Omental fat pad (tissue), 4 donors: ENCODE measurements around the gene SLC27A5. TPM values are rescaled to one million over a fixed set of nuclear protein-coding genes. Genes with fewer than 3 reads are reported as not detected.
A peak's percentile ranks its signal among the peaks of the same experiment; 100 is the strongest.

Experiments used
- ATAC-seq: fragments of 150-250 bp; one replicate; pipeline ENCODE4 v1.9.1; 2016; ENCODE audit warnings: mild to moderate bottlenecking, moderate library complexity; ENCODE audit not compliant: low FRiP score
- DNase-seq: peaks from one replicate; pipeline ENCODE4 v3.0.0-alpha.2; 2019; ENCODE audit warnings: low spot score
- total RNA-seq, 4 donors: library from RNA; depleted of rRNA; stranded (reverse); fragments of >200 nt; gene quantifications; one replicate each; pipeline ENCODE4 v1.1.0, GENCODE V29; 2016
- TF ChIP-seq, protein P1 (sequence below), 3 donors: fragments of 450-650 bp; IDR thresholded peaks; one replicate each; pipeline ENCODE4 v1.5.1; 2016 to 2017; ENCODE audit warnings: antibody characterized with exemption in 3 of 3, mild to moderate bottlenecking in 3 of 3, moderate library complexity in 2 of 3

Gene SLC27A5, protein sequence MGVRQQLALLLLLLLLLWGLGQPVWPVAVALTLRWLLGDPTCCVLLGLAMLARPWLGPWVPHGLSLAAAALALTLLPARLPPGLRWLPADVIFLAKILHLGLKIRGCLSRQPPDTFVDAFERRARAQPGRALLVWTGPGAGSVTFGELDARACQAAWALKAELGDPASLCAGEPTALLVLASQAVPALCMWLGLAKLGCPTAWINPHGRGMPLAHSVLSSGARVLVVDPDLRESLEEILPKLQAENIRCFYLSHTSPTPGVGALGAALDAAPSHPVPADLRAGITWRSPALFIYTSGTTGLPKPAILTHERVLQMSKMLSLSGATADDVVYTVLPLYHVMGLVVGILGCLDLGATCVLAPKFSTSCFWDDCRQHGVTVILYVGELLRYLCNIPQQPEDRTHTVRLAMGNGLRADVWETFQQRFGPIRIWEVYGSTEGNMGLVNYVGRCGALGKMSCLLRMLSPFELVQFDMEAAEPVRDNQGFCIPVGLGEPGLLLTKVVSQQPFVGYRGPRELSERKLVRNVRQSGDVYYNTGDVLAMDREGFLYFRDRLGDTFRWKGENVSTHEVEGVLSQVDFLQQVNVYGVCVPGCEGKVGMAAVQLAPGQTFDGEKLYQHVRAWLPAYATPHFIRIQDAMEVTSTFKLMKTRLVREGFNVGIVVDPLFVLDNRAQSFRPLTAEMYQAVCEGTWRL
- 1 to 10 TPM; 4.5 to 8.5 (median 5.6) TPM for total RNA-seq

DNA sequence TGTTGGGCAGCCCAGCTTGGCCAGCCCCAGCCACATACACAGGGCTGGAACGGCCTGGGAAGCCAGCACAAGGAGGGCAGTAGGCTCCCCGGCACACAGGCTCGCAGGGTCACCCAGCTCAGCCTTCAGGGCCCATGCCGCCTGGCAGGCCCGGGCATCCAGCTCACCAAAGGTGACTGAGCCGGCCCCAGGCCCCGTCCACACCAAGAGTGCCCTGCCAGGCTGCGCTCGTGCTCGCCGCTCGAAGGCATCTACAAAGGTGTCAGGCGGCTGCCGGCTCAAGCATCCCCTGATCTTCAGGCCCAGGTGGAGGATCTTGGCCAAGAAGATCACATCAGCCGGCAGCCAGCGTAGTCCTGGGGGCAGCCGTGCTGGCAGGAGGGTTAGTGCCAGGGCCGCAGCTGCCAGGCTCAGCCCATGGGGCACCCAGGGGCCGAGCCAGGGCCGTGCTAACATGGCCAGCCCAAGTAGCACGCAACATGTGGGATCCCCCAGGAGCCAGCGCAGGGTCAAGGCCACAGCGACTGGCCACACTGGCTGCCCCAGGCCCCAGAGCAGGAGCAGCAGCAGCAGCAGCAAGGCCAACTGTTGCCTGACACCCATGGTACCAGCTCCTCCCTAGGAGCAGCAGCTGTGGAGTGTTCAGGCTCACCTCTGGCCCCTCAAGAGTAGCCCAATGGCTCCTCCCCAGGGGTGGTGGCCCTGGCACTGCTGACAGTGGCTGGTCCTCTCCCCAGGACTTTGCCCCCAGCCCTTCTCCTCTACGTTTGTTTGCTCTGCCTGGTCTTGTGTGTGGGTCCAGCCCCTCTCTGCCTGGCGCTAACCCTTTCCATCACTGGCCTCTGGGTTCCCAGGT, at the start of gene SLC27A5:
Gene SLC27A5, minus strand, starts transcription at position 640 of the 856 bp plus-strand sequence. Its CDS starts 37 bp downstream, at position 603.
- no peak for ATAC-seq
- DNase-seq = no peak
- TF ChIP-seq, protein P1, sequence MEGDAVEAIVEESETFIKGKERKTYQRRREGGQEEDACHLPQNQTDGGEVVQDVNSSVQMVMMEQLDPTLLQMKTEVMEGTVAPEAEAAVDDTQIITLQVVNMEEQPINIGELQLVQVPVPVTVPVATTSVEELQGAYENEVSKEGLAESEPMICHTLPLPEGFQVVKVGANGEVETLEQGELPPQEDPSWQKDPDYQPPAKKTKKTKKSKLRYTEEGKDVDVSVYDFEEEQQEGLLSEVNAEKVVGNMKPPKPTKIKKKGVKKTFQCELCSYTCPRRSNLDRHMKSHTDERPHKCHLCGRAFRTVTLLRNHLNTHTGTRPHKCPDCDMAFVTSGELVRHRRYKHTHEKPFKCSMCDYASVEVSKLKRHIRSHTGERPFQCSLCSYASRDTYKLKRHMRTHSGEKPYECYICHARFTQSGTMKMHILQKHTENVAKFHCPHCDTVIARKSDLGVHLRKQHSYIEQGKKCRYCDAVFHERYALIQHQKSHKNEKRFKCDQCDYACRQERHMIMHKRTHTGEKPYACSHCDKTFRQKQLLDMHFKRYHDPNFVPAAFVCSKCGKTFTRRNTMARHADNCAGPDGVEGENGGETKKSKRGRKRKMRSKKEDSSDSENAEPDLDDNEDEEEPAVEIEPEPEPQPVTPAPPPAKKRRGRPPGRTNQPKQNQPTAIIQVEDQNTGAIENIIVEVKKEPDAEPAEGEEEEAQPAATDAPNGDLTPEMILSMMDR (IDR thresholded peaks at IDR 0.05) = no peak

DNA sequence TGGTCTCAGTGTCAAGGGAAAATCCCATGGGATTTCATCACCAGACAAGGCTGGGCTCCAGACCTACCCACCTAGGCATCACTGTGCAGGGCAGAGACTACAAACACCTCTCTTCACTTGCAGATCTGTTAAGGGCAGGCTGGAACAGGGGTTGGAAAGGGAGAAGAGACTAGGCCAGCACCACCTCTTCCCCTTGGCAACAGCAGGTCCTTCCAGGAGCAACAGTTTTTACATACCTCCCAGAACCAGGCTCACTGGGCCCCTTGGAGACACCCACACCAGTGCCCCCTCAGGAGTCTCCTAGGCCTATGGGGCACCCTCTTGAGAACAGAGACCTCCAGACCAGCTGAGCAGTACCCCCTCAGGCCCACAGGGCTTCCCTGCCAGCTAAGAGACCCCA, 49.1 kb upstream of the SLC27A5 start:
- DNase-seq (no peak), ATAC-seq (no peak)
- TF ChIP-seq, protein P1 (IDR thresholded peaks at IDR 0.05) = no peak

DNA sequence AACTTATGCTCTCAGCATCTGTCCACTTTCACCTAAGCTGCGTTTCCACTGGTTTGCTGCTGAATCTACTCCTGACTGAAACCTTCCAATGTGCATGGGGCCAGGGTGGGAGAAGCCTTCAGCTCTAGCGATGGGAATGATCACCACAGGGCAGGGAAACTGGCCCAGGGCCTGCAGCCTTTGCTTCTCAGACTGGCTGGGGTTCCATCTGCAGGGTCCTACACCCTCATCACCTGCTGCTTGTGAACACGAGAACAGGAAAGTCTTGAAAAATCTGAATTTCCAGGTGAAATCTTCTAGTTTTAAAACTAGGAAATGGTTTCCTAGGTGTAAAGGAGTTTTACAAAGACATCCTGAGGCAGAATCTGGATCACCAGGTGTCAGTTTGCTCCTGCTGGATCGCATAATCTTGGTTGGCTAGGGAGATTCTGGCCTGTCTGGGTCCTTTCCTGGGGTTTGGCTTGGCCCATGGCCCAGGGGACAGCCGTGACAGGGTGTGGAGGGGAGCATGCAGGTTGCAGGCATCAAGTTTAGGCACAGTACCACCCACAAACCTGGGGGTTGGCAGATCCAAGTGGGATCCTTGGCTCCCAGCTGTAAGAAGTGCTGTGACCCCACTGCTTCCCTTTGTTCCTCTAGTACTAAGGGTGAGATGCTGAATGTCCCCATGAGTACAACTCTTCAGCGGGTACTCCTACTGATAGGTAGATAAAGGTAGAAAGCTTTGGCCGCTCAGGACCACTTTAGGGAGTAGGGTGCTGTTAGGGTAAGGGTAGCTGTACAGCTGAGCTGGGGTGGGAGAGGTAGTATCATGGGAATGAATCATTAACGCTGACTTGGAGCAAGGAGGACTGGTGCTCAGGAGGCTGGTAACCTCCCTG, 48.5 kb upstream of the SLC27A5 start:
- DNase-seq (no peak), ATAC-seq (no peak)
- TF ChIP-seq, protein P1 (IDR thresholded peaks at IDR 0.05) = no peak

DNA sequence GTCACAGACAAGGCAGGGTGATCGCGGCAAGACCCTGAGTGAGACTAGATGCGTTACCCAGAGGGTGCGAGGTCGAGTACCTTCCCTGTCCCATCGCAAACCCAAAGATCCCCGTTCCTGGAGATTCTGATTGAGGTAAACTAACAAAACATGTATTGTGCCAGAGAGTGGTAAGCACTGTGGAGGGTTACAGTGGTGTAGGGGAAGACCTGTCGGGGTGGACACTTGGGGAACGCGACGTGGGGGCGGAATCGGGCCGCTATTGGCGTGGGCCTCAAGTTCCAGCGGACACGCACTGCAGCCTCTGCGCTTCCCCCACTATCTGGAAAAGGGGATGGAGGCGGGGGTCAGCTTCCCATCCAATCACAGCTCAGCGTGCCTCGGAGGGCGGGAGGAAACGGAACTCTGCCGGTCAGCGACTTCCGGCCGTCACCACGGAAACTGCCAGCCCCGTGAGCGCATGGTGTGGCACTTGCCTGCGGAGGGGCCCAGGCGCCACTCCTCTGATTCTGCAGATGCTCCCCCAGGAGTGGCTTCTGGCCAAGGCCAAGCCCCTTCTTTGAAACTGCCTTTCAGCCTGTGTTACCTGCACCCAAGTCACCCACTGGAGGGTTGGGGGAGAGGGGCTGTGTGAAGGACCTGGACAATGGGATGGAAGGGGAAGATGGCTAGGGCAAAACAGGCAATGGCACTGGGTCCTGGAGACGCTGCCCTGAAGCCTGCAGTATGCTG, 47.6 kb upstream of the SLC27A5 start:
- TF ChIP-seq, protein P1 (IDR thresholded peaks at IDR 0.05) = no peak
- ATAC-seq (peak; percentile 55), DNase-seq (peak; percentile 51)

DNA sequence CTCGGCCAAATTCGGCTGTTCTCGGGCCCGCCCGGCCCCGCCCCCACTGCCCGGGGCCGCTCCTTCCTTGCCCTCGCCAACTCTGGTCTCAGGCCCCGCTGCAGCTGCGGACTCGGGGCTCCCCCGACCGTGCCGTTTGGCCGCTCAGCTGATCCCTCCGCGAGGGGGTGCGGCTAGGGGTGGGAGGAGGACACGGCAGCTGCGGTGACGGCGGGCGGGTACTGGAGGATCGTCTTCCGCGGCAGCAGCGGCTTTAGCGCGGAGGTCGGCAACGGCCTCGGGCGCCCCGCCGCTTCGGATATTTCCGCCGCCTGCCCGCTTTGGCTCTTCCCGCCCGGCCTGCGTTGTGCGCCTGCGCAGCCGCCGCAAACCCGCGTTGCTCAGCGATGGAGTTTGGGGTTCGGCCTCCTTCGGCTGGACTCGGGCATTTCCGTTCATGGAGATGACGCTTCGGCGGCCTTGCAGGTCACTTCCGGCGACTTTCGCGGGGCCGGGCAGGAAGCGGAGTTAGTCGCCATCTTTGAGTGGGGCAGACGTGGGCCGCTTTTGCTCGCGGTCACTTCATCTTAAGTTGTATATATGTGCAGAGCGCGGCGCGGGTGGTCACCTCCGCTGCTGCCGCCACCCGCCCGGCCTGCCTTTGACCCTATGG, 47.0 kb upstream of the SLC27A5 start:
- ATAC-seq (peak; percentile 68), DNase-seq (peak; percentile 98)
- TF ChIP-seq, protein P1 (IDR thresholded peaks at IDR 0.05) = no peak
